Measurements from ENCODE around the gene PTGES. TPM values are rescaled to one million over a fixed set of nuclear protein-coding genes. Genes with fewer than 3 reads are reported as not detected.

The PTGES gene
- total RNA-seq, 1 experiment from 2014 or later: 2.4 TPM

DNA sequence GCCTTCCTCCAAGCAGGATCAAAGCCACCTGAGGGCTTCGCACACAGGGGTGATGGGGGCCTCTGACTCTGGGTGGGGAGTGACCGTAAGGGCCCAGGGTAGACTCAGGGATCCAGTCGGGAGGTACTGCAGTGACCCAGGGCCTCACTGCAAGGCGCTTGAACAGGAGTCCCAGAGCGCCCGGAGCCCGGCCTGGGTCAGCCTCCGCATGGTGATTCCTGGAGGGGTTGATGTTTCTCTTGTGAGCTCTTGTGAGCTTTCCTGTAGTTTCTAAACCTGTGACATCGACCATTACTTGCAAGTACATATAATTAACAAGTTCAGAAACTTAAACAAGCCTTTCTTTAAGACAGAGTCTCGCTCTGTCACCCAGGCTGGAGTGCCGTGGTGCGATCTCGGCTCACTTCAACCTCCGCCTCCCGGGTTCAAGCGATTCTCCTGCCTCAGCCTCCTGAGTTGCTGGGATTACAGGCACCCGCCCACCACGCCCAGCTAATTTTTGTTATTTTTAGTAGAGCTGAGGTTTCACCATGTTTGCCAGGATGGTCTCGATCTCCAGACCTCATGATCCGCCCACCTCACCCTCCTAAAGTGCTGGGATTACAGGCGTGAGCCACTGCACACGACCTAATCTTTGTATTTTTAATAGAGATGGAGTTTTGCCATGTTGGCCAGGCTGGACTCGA lies 19.8 kb downstream of the PTGES start:
- Histone ChIP-seq H2BK120ac (ENCODE audit: low read depth, low read length, poor library complexity, severe bottlenecking) (no peak overlapping the region), H3K4me2 (ENCODE audit: insufficient read depth, insufficient read length, low read length) (no peak overlapping the region), H3K27me3 (ENCODE audit: insufficient read depth, low read length) (no peaks in the 10 kb centered on the region), H3K27ac (ENCODE audit: insufficient read length, low read depth, low read length) (no peak overlapping the region), H3K23me2 (ENCODE audit: insufficient read length, low read depth, low read length, poor library complexity, severe bottlenecking) (peaks cover 3% of the 10 kb centered on the region), H3K9me3 (ENCODE audit: control insufficient read depth, low read depth, low read length) (no peaks in the 10 kb centered on the region), H3T11ph (ENCODE audit: low read length) (no peak overlapping the region), H2BK5ac (ENCODE audit: insufficient read length, low read length) (no peak overlapping the region), H2BK12ac (ENCODE audit: insufficient read length, low read depth, low read length) (no peak overlapping the region), H4K20me1 (ENCODE audit: control insufficient read depth, insufficient read depth, insufficient read length) (no peaks in the 10 kb centered on the region), H4K8ac (replicated peaks; ENCODE audit: insufficient read length, low read depth, low read length) (no peak overlapping the region), H3K9ac (ENCODE audit: extremely low read depth, insufficient read length, low read length) (no peak overlapping the region), H2BK15ac (ENCODE audit: low read depth, low read length) (no peak overlapping the region), H3K4me1 (ENCODE audit: insufficient read depth, low read length) (no peaks in the 10 kb centered on the region), H3K56ac (ENCODE audit: insufficient read length, low read depth, low read length) (no peak overlapping the region), H3K18ac (ENCODE audit: insufficient read length, low read depth, low read length) (no peak overlapping the region), H2AFZ (ENCODE audit: low read length) (no peak overlapping the region), H3K79me1 (ENCODE audit: insufficient read depth, low read depth, low read length, poor library complexity, severe bottlenecking) (no peaks in the 10 kb centered on the region), H4K5ac (ENCODE audit: insufficient read length, low read depth, low read length) (no peak overlapping the region), H3K23ac (ENCODE audit: insufficient read length, low read depth, low read length) (no peak overlapping the region), H2AK5ac (ENCODE audit: insufficient read length, low read length) (no peak overlapping the region), H2BK20ac (ENCODE audit: low read depth, low read length, poor library complexity, severe bottlenecking) (no peak overlapping the region), H3K14ac (ENCODE audit: insufficient read depth, low read length) (no peak overlapping the region; the same call in 1 of the 2 replicates), H3K4ac (ENCODE audit: low read depth, low read length) (no peak overlapping the region), H4K91ac (ENCODE audit: insufficient read length, low read depth, low read length) (no peak overlapping the region), H3K79me2 (ENCODE audit: insufficient read depth, low read length) (no peaks in the 10 kb centered on the region)
- no peak overlapping the region for H3K4me3 Mint-ChIP-seq
- H3K9me3 Mint-ChIP-seq: no peaks in the 10 kb centered on the region
- peaks cover under 1 to 6% of the 10 kb centered on the region in 2 experiments; a peak in 3 of 4 replicates for H3K4me1 Mint-ChIP-seq
- no peaks in the 10 kb centered on the region for H3K36me3 Mint-ChIP-seq (ENCODE audit: insufficient read depth in 1 of 3, low read depth in 3 of 3)
- TF ChIP-seq, protein P1, sequence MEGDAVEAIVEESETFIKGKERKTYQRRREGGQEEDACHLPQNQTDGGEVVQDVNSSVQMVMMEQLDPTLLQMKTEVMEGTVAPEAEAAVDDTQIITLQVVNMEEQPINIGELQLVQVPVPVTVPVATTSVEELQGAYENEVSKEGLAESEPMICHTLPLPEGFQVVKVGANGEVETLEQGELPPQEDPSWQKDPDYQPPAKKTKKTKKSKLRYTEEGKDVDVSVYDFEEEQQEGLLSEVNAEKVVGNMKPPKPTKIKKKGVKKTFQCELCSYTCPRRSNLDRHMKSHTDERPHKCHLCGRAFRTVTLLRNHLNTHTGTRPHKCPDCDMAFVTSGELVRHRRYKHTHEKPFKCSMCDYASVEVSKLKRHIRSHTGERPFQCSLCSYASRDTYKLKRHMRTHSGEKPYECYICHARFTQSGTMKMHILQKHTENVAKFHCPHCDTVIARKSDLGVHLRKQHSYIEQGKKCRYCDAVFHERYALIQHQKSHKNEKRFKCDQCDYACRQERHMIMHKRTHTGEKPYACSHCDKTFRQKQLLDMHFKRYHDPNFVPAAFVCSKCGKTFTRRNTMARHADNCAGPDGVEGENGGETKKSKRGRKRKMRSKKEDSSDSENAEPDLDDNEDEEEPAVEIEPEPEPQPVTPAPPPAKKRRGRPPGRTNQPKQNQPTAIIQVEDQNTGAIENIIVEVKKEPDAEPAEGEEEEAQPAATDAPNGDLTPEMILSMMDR (conservative IDR thresholded peaks at IDR 0.05): no peak
- no peak overlapping the region for H3K27ac Mint-ChIP-seq
- DNase-seq: no peak
- peaks cover 7% of the 10 kb centered on the region for H3K27me3 Mint-ChIP-seq (ENCODE audit: low read depth)
- WGBS (ENCODE audit: extremely low coverage, insufficient read length, low lambda C conversion rate): no CpG with 5 or more reads among the region's 23 CpGs

Measured in H9 (cell line).